ENCODE results near the gene SEC61A1.

Gene SEC61A1

GRCh38 chr3:128113817-128114794 is 61.9 kb downstream of the SEC61A1 start:
- DNase-seq, result no peak
